Sciatic nerve (tissue), 2 donors: Measurements from ENCODE around the gene ACAP2. TPM values are rescaled to one million over a fixed set of nuclear protein-coding genes. Genes with fewer than 3 reads are reported as not detected.
"Not testable (repeated sequence)": the region's sequence is repeated elsewhere in the genome, so short reads cannot be mapped to it uniquely, and the experiment has no call there.

ENCODE experiments used
- ATAC-seq: fragments of 200-7000 bp; cut with Tn5 transposase; one replicate; pipeline ENCODE4 v1.9.1; 2020; ENCODE audit warnings: mild to moderate bottlenecking, moderate library complexity
- DNase-seq: peaks from one replicate; pipeline ENCODE4 v3.0.0-alpha.2; 2020; ENCODE audit warnings: low spot score
- intact Hi-C: fragments of 100-400 bp; cut with DNase I; formaldehyde crosslinking; loops from one replicate; pipeline ENCODE4 v1.14.2; 2022
- total RNA-seq: library from RNA; stranded (reverse); fragmentation: NEBNext Ultra II Directional; extraction: Animal tissue kit (Norgen Biotek cat#: 25700); gene quantifications from one replicate; pipeline ENCODE4 v1.2.1, GENCODE V29; 2021
- donor health status: DM: no; HTN: no; CAD: no.
- donor health status: DM: no; HTN: no; CAD: no.

The ACAP2 gene
- total RNA-seq, 1 donor from 2014 or later, result 77.4 TPM

- intact Hi-C loops, result no loop called here
- peak; percentile 35 for ATAC-seq
- no peak for DNase-seq
Measured at GRCh38 chr3:195240171-195240701, 202.6 kb downstream of the ACAP2 start.

- ATAC-seq (peak; percentile 8), DNase-seq (no peak)
- intact Hi-C loops, result no loop called here
Measured at GRCh38 chr3:195239121-195239520, 203.7 kb downstream of the ACAP2 start.

GRCh38 chr3:195238586-195239118, 204.2 kb downstream of the ACAP2 start:
- intact Hi-C loops, result no loop called here
- ATAC-seq (peak; percentile 77), DNase-seq (no peak)

GRCh38 chr3:195238081-195238571, 204.7 kb downstream of the ACAP2 start:
- DNase-seq (no peak), ATAC-seq (no peak)
- intact Hi-C loops, result no loop called here

GRCh38 chr3:195236801-195237570, 205.8 kb downstream of the ACAP2 start:
- peak; percentile 26 for DNase-seq
- intact Hi-C loops, result no loop called here
- ATAC-seq, result no peak

- DNase-seq, result peak; percentile 15
- ATAC-seq, result no peak
- intact Hi-C loops, result no loop called here
Measured at GRCh38 chr3:195236076-195236798, 206.6 kb downstream of the ACAP2 start.

GRCh38 chr3:195230244-195230643, 212.6 kb downstream of the ACAP2 start:
- intact Hi-C loops, result no loop called here
- DNase-seq (no peak), ATAC-seq (no peak)

GRCh38 chr3:195228886-195229285, 213.9 kb downstream of the ACAP2 start:
- intact Hi-C loops, ATAC-seq: not testable (repeated sequence)
- peak; percentile 21 for DNase-seq

GRCh38 chr3:195227871-195228270, 214.9 kb downstream of the ACAP2 start:
- DNase-seq, result peak; percentile 36
- intact Hi-C loops, result no loop called here
- ATAC-seq, result no peak

- ATAC-seq (no peak), DNase-seq (no peak)
- intact Hi-C loops, result no loop called here
Measured at GRCh38 chr3:195226900-195227447, 215.8 kb downstream of the ACAP2 start.

- intact Hi-C loops, result no loop called here
- ATAC-seq (no peak), DNase-seq (peak; percentile 37)
Measured at GRCh38 chr3:195226445-195226844, 216.4 kb downstream of the ACAP2 start.

GRCh38 chr3:195224980-195225580, 217.7 kb downstream of the ACAP2 start:
- peak; percentile 33 for DNase-seq
- intact Hi-C loops, result no loop called here

More at GRCh38 chr3:195224980-195225580, 217.7 kb downstream of the ACAP2 start:
- no peak for ATAC-seq

Other genes starting within 250 kb of the ACAP2 start
- gene XXYLT1, start 171.9 kb downstream of the ACAP2 start, total RNA-seq, result 11.0 TPM
- gene PPP1R2, start 100.3 kb upstream of the ACAP2 start, total RNA-seq, result 38.2 TPM
- 6,445 TPM for gene APOD, start 140.9 kb upstream of the ACAP2 start, total RNA-seq